GM12873 (cell line): Measurements from ENCODE around the gene NEK6.

ENCODE experiments used
- CTCF ChIP-seq: IDR thresholded peaks from 2 replicates; pipeline ENCODE4 v1.5.1; 2012; ENCODE audit warnings: low read depth, mild to moderate bottlenecking, moderate library complexity, low read length, control low read depth; ENCODE audit not compliant: insufficient read depth; ENCODE audit errors: missing control alignments

The NEK6 gene

DNA sequence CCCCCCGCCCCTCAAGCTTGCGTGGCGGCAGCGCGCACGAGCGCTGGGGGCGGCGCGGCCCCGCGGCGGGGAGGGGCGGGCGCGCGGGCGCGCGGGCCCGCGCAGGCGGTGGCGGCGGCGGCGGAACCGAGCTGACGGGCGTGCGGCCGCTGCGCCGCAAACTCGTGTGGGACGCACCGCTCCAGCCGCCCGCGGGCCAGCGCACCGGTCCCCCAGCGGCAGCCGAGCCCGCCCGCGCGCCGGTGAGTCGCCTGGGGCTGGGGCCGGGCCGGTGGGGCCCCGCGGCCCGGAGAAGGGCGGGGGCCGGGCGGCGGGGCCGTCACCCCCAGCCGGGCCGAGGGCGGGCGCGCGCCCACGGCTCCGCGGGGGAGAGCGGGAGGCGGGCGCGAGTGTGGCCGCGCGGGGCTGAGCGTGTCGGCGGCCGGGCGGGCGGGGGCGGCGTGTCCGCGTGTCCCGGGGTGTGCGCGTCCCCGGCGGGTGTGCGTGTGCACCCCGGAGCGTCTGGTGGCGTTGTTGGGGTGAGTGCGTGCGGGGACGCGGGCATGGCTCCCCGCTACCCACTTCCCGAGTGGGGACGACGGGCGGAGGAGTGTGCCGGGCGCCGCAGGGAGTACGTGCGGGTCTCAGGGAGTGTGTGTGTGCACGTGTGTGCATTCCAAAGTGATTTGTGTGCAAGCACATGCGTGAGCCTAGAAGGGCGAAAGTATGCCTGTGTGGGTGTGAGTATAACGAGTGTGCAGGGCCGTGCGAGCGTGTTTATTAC, at the start of gene NEK6:
TSS of gene NEK6 (plus strand) at position 106 of the 763 bp plus-strand sequence. CDS start 44,016 bp downstream, outside the sequence.
- no peak for TF ChIP-seq CTCF

- TF ChIP-seq CTCF: no peak
Observed at GRCh38 chr9:124208571-124208970, 49.2 kb upstream of the NEK6 start.

- TF ChIP-seq CTCF: no peak
Observed at GRCh38 chr9:124209279-124209678, 48.5 kb upstream of the NEK6 start.

DNA sequence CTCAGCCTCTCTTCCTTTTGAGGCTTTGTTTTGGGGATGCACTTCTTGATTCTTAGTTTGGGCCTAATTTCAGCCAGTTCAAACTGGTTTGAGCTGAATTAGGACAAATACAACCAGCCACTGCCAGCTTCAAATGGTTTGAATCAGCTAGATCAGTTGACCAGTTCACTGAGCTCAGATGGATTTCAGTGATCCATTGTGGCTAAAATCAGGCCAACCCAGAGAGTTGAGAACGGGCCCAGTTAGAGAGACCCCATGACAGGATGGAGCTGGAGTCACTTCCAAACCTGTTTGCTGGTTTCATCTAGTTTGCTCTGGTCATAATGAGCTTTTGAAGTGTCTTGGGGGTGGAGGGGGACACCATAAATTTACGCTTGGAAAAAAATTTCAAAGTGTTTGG, 48.0 kb upstream of the NEK6 start:
- TF ChIP-seq CTCF: no peak

GRCh38 chr9:124210697-124211096, 47.1 kb upstream of the NEK6 start:
- no peak for TF ChIP-seq CTCF

DNA sequence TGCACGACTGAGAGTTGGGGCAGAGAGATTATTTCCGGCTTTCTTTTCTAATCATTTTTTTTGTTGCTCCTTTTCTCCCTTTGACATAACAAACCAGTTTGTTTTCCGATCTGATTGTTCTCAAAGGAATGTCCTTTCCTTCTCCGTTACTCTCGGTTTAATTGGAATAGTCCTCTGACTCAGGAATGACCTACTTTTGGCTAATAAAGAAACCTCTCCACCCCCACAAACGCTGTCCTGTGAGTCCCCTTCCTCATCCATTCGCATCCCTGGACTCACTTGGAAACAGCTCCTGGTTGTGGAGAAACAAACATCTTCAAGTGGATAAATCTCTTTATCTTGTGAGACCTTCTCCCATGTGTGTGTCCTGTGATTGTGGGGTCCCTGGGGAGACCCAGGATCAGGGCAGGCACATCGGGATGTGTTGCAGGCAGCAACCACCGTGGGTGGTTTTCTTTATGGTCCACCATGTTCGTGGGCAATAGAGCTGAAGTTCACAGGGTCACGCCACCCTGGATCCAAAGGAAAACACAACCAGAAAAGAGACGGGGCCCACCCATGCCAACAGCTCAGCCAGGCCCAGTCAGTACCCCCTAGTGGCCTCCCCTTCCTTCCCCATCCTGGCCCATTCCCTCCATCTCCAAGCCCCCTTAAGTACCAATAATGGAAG, 45.2 kb upstream of the NEK6 start:
- TF ChIP-seq CTCF: no peak

DNA sequence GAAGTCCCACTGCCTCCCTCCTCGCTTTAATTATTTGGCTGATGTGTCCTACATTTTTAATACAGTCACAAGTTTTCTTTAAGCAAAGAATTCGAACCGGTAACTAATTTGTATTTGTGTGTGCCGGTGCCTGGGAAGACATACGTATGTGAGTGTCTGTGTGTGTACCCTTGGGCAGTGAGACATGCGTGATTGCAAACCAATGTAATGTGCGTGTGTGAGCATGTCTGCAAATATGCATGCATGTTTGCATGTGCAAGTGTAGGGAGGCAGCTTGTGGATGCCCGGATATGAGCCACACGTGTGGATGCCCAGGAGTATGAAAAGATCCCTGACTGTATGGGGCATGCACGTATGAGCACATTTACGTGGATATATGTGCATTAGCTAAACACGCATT, 44.4 kb upstream of the NEK6 start:
- no peak for TF ChIP-seq CTCF
